H1 (cell line): ENCODE measurements around the gene AP2A2. TPM values are rescaled to one million over a fixed set of nuclear protein-coding genes. Genes with fewer than 3 reads are reported as not detected.

ENCODE experiments used
- CTCF ChIA-PET: fragments of 300-600 bp; sonication (Branson Sonifier 250); formaldehyde crosslinking; loops from one replicate; lab custom pipeline; 2021; ENCODE audit not compliant: partially characterized antibody; lab: Charles Lee
- POLR2A ChIA-PET: fragments of 300-600 bp; sonication (Branson Sonifier 250); formaldehyde crosslinking; loops from one replicate; lab custom pipeline; 2021; ENCODE audit warnings: inconsistent platforms; ENCODE audit not compliant: partially characterized antibody; lab: Charles Lee
- DNase-seq, 2 experiments: peaks; one replicate each; pipeline versions ENCODE4 v3.0.0 to v3.0.0-alpha.2; 2010 to 2022; ENCODE audit warnings: low spot score in 2 of 2, low read depth in 1 of 2, mixed read lengths in 1 of 2
- FAIRE-seq: peaks from 2 replicates; lab custom pipeline; 2011; peaks lifted over from hg19 to GRCh38; lab: Jason Lieb, UNC
- H2AFZ ChIP-seq: 2 replicates; pipeline ENCODE4 v1.8.1; 2012; ENCODE audit warnings: low read length, inconsistent platforms
- H2AK5ac ChIP-seq: 2 replicates; pipeline ENCODE4 v1.6.1; 2013; ENCODE audit warnings: low read depth, low read length
- H2BK120ac ChIP-seq: replicated peaks from 2 replicates; pipeline ENCODE3; 2013; ENCODE audit warnings: low read depth, low read length, inconsistent platforms
- H2BK12ac ChIP-seq: 2 replicates; pipeline ENCODE4 v1.6.1; 2013; ENCODE audit warnings: low read depth, low read length
- H2BK15ac ChIP-seq: 2 replicates; pipeline ENCODE4 v1.6.1; 2013; ENCODE audit warnings: low read length
- H2BK20ac ChIP-seq: 2 replicates; pipeline ENCODE4 v1.6.1; 2013; ENCODE audit warnings: low read length
- H2BK5ac ChIP-seq: 2 replicates; pipeline ENCODE4 v1.6.1; 2013; ENCODE audit warnings: low read depth, low read length
- H3K14ac ChIP-seq: 2 replicates; pipeline ENCODE4 v1.6.1; 2013; ENCODE audit warnings: inconsistent platforms; ENCODE audit not compliant: insufficient read length
- H3K18ac ChIP-seq: 2 replicates; pipeline ENCODE4 v1.6.1; 2013; ENCODE audit warnings: low read length; ENCODE audit errors: extremely low read depth
- H3K23ac ChIP-seq: 2 replicates; pipeline ENCODE4 v1.6.1; 2013; ENCODE audit warnings: inconsistent platforms; ENCODE audit not compliant: insufficient read length
- H3K23me2 ChIP-seq: 2 replicates; pipeline ENCODE4 v1.6.1; 2013; ENCODE audit warnings: low read depth, low read length
- H3K27ac ChIP-seq: 2 replicates; pipeline ENCODE4 v1.6.1; 2011; ENCODE audit warnings: low read depth, low read length, inconsistent platforms
- H3K27me3 ChIP-seq, 4 experiments: replicated peaks in 1 of 4; 1 replicate in 1 of 4; 2 replicates in 3 of 4; pipeline versions ENCODE4 v1.6.1 to v1.8.1; 2011 to 2013; ENCODE audit warnings: low read length in 3 of 4, mild to moderate bottlenecking in 3 of 4, inconsistent platforms in 2 of 4, mixed read lengths in 2 of 4, moderate library complexity in 1 of 4; ENCODE audit not compliant: control insufficient read depth in 3 of 4, insufficient read depth in 3 of 4; ENCODE audit errors: extremely low read depth in 1 of 4
- H3K36me3 ChIP-seq, 4 experiments: 2 replicates each; pipeline versions ENCODE4 v1.6.1 to v1.8.1; 2011 to 2013; ENCODE audit warnings: mild to moderate bottlenecking in 4 of 4, low read length in 3 of 4, moderate library complexity in 2 of 4, control low read depth in 1 of 4, inconsistent platforms in 1 of 4; ENCODE audit not compliant: insufficient read depth in 4 of 4, control insufficient read depth in 2 of 4
- H3K4ac ChIP-seq: replicated peaks from 2 replicates; pipeline ENCODE3; 2013; ENCODE audit warnings: low read length, low read depth, mixed read lengths, inconsistent platforms; ENCODE audit not compliant: insufficient read length
- H3K4me1 ChIP-seq, 4 experiments: replicated peaks in 1 of 4; 1 replicate in 1 of 4; 2 replicates in 3 of 4; pipeline versions ENCODE4 v1.6.1 to v1.8.1; 2011 to 2013; ENCODE audit warnings: low read length in 3 of 4, inconsistent platforms in 2 of 4, mixed read lengths in 1 of 4; ENCODE audit not compliant: insufficient read depth in 4 of 4, control insufficient read depth in 3 of 4
- H3K4me2 ChIP-seq, 2 experiments: 2 replicates each; pipeline versions ENCODE4 v1.6.1 to v1.8.1; 2011 to 2013; ENCODE audit warnings: low read depth in 2 of 2, low read length in 2 of 2, control low read depth in 1 of 2, inconsistent platforms in 1 of 2, mild to moderate bottlenecking in 1 of 2; ENCODE audit not compliant: insufficient read depth in 1 of 2
- H3K4me3 ChIP-seq, 4 experiments: fragments of 200-600, 300-600 bp in 1 of 4; sonication (generic), shearing (Covaris generic), sonication (Bioruptor Twin) in 1 of 4; 2 replicates each; pipeline versions ENCODE4 v1.5.1 to v1.8.1; 2011 to 2016; ENCODE audit warnings: low read length in 4 of 4, low read depth in 3 of 4, control low read depth in 2 of 4, inconsistent platforms in 2 of 4, mild to moderate bottlenecking in 2 of 4, mixed read lengths in 1 of 4, moderate library complexity in 1 of 4; ENCODE audit not compliant: insufficient read depth in 2 of 4; ENCODE audit errors: extremely low read depth in 1 of 4
- H3K56ac ChIP-seq: replicated peaks from 2 replicates; pipeline ENCODE3; 2013; ENCODE audit warnings: low read depth, mild to moderate bottlenecking, mixed read lengths, low read length, inconsistent platforms; ENCODE audit not compliant: insufficient read length
- H3K79me1 ChIP-seq: 2 replicates; pipeline ENCODE4 v1.6.1; 2013; ENCODE audit warnings: low read depth, low read length, control low read depth
- H3K79me2 ChIP-seq, 2 experiments: 2 replicates each; pipeline versions ENCODE4 v1.6.1 to v1.8.1; 2012 to 2013; ENCODE audit warnings: low read length in 2 of 2, mild to moderate bottlenecking in 2 of 2, inconsistent platforms in 1 of 2; ENCODE audit not compliant: insufficient read depth in 2 of 2, control insufficient read depth in 1 of 2
- H3K9ac ChIP-seq, 4 experiments: replicated peaks in 1 of 4; 1 replicate in 1 of 4; 2 replicates in 3 of 4; pipeline versions ENCODE4 v1.6.1 to v1.8.1; 2011 to 2013; ENCODE audit warnings: low read depth in 3 of 4, low read length in 3 of 4, control low read depth in 2 of 4, mild to moderate bottlenecking in 2 of 4, moderate library complexity in 2 of 4, inconsistent platforms in 1 of 4; ENCODE audit errors: extremely low read depth in 1 of 4
- H3K9me3 ChIP-seq, 2 experiments: 2 replicates each; pipeline versions ENCODE4 v1.6.1 to v1.8.1; 2012 to 2013; ENCODE audit warnings: mild to moderate bottlenecking in 2 of 2, moderate library complexity in 2 of 2, control low read depth in 1 of 2, inconsistent platforms in 1 of 2, low read depth in 1 of 2, low read length in 1 of 2, mixed read lengths in 1 of 2; ENCODE audit not compliant: insufficient read depth in 2 of 2
- H4K20me1 ChIP-seq, 2 experiments: replicated peaks in 1 of 2; 2 replicates each; pipeline versions ENCODE3 to v1.8.1; 2011 to 2013; ENCODE audit warnings: inconsistent platforms in 2 of 2, low read length in 2 of 2, mild to moderate bottlenecking in 1 of 2; ENCODE audit not compliant: insufficient read depth in 2 of 2, control insufficient read depth in 1 of 2
- H4K5ac ChIP-seq: 2 replicates; pipeline ENCODE4 v1.6.1; 2013; ENCODE audit warnings: low read length, low read depth, mixed read lengths, inconsistent platforms; ENCODE audit not compliant: insufficient read length
- H4K8ac ChIP-seq: 2 replicates; pipeline ENCODE4 v1.8.0; 2013; ENCODE audit warnings: mild to moderate bottlenecking, moderate library complexity, low read length, inconsistent platforms; ENCODE audit not compliant: insufficient read depth; ENCODE audit errors: extremely low read depth
- H4K91ac ChIP-seq: replicated peaks from 2 replicates; pipeline ENCODE3; 2013; ENCODE audit warnings: low read length, mixed read lengths, inconsistent platforms; ENCODE audit not compliant: insufficient read length
- CHD2 ChIP-seq: IDR thresholded peaks from 2 replicates; pipeline ENCODE4 v1.6.1; 2012; ENCODE audit warnings: low read length, improper control_type of control experiment
- KDM4A ChIP-seq: IDR thresholded peaks from one replicate; pipeline ENCODE4 v1.7.1; 2012; ENCODE audit warnings: low read depth, mild to moderate bottlenecking, moderate library complexity, low read length, inconsistent platforms; ENCODE audit not compliant: severe bottlenecking
- WGBS, 2 experiments: shearing (Covaris generic) in 1 of 2; methylation state at CpG; one replicate each; pipeline versions ENCODE4 v1.1.6 to v1.1.7; 2013 to 2015; ENCODE audit warnings: low lambda C conversion rate in 2 of 2, mixed read lengths in 2 of 2, inconsistent platforms in 1 of 2, low coverage in 1 of 2, missing lambda C conversion rate in 1 of 2; ENCODE audit not compliant: insufficient replicate concordance in 2 of 2, insufficient coverage in 1 of 2, insufficient read length in 1 of 2; ENCODE audit errors: extremely low coverage in 1 of 2, missing lambda C conversion rate in 1 of 2; 5-methylcytosine and 5-hydroxymethylcytosine counted together
- polyA plus RNA-seq, 7 experiments: library from polyadenylated mRNA; depleted of rRNA in 3 of 7; stranded (reverse) in 5 of 7; unstranded in 2 of 7; fragments of >200 nt in 5 of 7; fragments of 200-250 nt in 2 of 7; gene quantifications; 1 replicate in 5 of 7; 2 replicates in 1 of 7; 4 replicates in 1 of 7; pipeline versions ENCODE4 v1.2.1 to v1.2.3, GENCODE V29; 2011 to 2013; ENCODE audit warnings: missing spikeins in 2 of 7, mixed read lengths in 2 of 7
- total RNA-seq: library from RNA; stranded (reverse); fragmentation: NEBNext Ultra II Directional; extraction: Animal tissue kit (Norgen Biotek cat#: 25700); gene quantifications from 2 replicates; pipeline ENCODE4 v1.2.1, GENCODE V29; 2021

The AP2A2 gene
- total and polyA plus RNA-seq, 2 of the 8 experiments (the other 6 are each of a cell fraction or from before 2014, with no cell fraction given) = 50.0 to 65.0 TPM

DNA sequence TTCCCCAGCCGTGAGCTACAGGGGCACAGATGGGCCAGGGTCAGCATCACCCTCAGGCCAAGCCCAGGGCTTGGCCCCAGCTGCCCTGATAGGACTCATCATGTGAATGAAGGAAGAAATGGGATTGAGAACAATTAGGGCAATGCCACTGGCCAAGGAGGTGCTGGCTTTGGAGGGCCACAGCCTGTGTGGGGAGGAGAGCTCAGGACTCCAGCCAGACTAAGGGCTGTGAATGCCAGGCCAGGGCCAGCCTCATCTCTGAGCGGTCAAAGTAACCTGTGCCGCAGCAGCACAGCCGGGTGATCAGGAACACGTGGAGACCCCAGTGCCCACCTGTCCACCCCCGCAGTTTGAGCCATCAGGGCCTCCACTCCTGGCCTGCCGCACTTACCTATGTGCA is 25.1 kb upstream of the AP2A2 start:
- Histone ChIP-seq H3K23ac (no peak overlapping the region), H3K27ac (no peak overlapping the region), H3K4me3 (no peak overlapping the region), H3K4me2 (no peak overlapping the region), H3K79me1 (no peaks in the 10 kb centered on the region; the same call in 1 of the 2 replicates), H4K20me1 (peaks cover 11 to 33% of the 10 kb centered on the region in 2 experiments), H3K27me3 (no peaks in the 10 kb centered on the region), H3K14ac (no peak overlapping the region), H2BK120ac (no peak overlapping the region), H2BK15ac (no peak overlapping the region), H3K23me2 (no peaks in the 10 kb centered on the region), H2BK12ac (no peak overlapping the region), H3K36me3 (peaks cover 33 to 59% (median 44%) of the 10 kb centered on the region in 4 experiments), H2AK5ac (no peak overlapping the region), H3K4ac (no peak overlapping the region), H4K91ac (no peak overlapping the region), H3K9me3 (no peaks in the 10 kb centered on the region), H2BK20ac (no peak overlapping the region), H4K5ac (no peak overlapping the region), H3K18ac (no peak overlapping the region), H4K8ac (no peak overlapping the region), H3K4me1 (no peaks in the 10 kb centered on the region), H3K79me2 (no peaks in the 10 kb centered on the region), H2AFZ (no peak overlapping the region), H3K9ac (no peak overlapping the region), H2BK5ac (no peak overlapping the region), H3K56ac (no peak overlapping the region)
- CTCF ChIA-PET = interaction anchor here (0.7 to 3.4 kb wide), 12 partner anchors 9 to 151 kb away, joined by 3 to 16 read pairs (median 4); no protein-coding TSS in a partner anchor
- WGBS, 2 experiments = 88% methylated on average over 7 of the region's 7 CpGs; no CpG with 5 or more reads in 1 of the 2 experiments
- POLR2A ChIA-PET = interaction anchor here (1.1 to 1.4 kb wide), 3 partner anchors 11 to 49 kb away, joined by 3 to 4 read pairs (median 3); no protein-coding TSS in a partner anchor
- TF ChIP-seq CHD2 = no peak
- TF ChIP-seq KDM4A = no peak
- no peak for FAIRE-seq
- DNase-seq = no peak
